ENCODE data around the gene CELF2.

The CELF2 gene

DNA sequence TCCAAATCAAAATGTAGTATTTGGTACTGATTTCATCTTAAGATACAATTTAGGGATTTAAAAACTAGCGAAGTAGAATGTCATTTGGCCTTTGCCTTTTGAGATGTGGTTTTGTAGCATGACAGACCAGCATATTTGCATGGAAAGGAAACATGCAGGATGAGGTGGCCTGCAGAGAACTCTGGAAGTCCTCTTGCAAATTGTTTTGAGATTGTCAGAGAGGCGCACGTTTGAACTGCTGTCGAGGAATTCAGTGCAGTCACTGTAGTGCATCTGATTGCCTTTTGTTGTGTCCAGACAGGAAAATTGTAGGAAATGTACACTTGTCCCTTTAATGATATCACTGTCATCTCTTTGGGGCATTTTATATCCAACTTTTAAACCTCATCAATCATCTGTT is 136.7 kb downstream of the CELF2 start:
- Histone ChIP-seq H3K9me3 (ENCODE audit: control insufficient read depth in 5 of 5, low read length in 5 of 5) (no peaks in the 10 kb centered on the region), H3K4me3 (ENCODE audit: low read depth in 1 of 5, low read length in 5 of 5) (no peak overlapping the region), H3K27ac (ENCODE audit: low read depth, low read length) (no peak overlapping the region), H3K9ac (ENCODE audit: low read length in 5 of 5) (no peak overlapping the region), H3K4me1 (ENCODE audit: control insufficient read depth in 5 of 5, insufficient read depth in 5 of 5, low read length in 5 of 5) (peaks cover 0 to 23% (median 13%) of the 10 kb centered on the region in 5 donors), H3K27me3 (ENCODE audit: control insufficient read depth in 5 of 5, insufficient read depth in 4 of 5, low read length in 5 of 5) (no peaks in the 10 kb centered on the region), H3K36me3 (ENCODE audit: control insufficient read depth in 5 of 5, insufficient read depth in 5 of 5, low read length in 5 of 5) (no peaks in the 10 kb centered on the region)

DNA sequence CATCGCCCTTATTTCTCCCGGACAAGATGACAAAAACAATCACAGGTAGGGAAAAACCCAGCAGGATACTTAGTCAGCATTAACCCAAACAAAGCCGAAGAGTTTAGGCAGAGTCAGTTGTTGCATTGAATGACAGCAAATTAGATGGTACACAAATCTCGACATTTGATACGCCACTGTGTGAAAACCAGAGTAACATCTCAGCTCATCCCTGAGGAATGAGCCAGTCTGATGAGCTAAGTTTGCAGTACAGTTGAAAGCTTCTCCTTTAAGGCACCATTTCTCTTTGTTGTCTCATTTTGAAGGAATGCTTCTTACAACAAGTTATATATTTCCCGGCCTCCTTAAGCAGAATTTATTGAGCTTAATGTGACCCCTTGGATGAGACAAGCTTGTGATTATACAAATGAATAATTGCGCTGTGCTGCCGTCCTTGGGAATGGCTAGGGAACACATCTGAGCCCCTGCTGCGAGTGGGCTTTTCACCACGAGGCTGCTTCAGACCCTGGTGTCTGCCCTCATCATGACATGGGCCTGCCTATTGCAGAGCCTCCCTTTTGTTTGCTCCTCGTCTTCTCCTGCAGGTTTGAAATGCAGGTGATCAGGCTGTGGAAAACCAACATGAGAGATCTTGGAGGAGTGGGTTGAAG is 137.3 kb downstream of the CELF2 start:
- H3K4me1 ChIP-seq (ENCODE audit: control insufficient read depth in 5 of 5, insufficient read depth in 5 of 5, low read length in 5 of 5): peaks cover 0 to 17% (median 10%) of the 10 kb centered on the region in 5 donors
- no peaks in the 10 kb centered on the region for H3K27me3 ChIP-seq (ENCODE audit: control insufficient read depth in 5 of 5, insufficient read depth in 4 of 5, low read length in 5 of 5)
- no peaks in the 10 kb centered on the region for H3K9me3 ChIP-seq (ENCODE audit: control insufficient read depth in 5 of 5, low read length in 5 of 5)
- H3K27ac ChIP-seq (ENCODE audit: low read depth, low read length): no peak overlapping the region
- no peaks in the 10 kb centered on the region for H3K36me3 ChIP-seq (ENCODE audit: control insufficient read depth in 5 of 5, insufficient read depth in 5 of 5, low read length in 5 of 5)
- H3K4me3 ChIP-seq (ENCODE audit: low read depth in 1 of 5, low read length in 5 of 5): no peak overlapping the region
- H3K9ac ChIP-seq (ENCODE audit: low read length in 5 of 5): no peak overlapping the region

- H3K9ac ChIP-seq (ENCODE audit: low read length in 5 of 5): no peak overlapping the region
- H3K4me1 ChIP-seq (ENCODE audit: control insufficient read depth in 5 of 5, insufficient read depth in 5 of 5, low read length in 5 of 5): peaks cover 0 to 8% (median 3%) of the 10 kb centered on the region in 5 donors
- no peak overlapping the region for H3K27ac ChIP-seq (ENCODE audit: low read depth, low read length)
- H3K36me3 ChIP-seq (ENCODE audit: control insufficient read depth in 5 of 5, insufficient read depth in 5 of 5, low read length in 5 of 5): no peaks in the 10 kb centered on the region
- no peaks in the 10 kb centered on the region for H3K9me3 ChIP-seq (ENCODE audit: control insufficient read depth in 5 of 5, low read length in 5 of 5)
- no peak overlapping the region for H3K4me3 ChIP-seq (ENCODE audit: low read depth in 1 of 5, low read length in 5 of 5)
- H3K27me3 ChIP-seq (ENCODE audit: control insufficient read depth in 5 of 5, insufficient read depth in 4 of 5, low read length in 5 of 5): no peaks in the 10 kb centered on the region
Observed at GRCh38 chr10:11156480-11156879, 138.8 kb downstream of the CELF2 start.

- Histone ChIP-seq H3K27me3 (ENCODE audit: control insufficient read depth in 5 of 5, insufficient read depth in 4 of 5, low read length in 5 of 5) (no peaks in the 10 kb centered on the region), H3K4me1 (ENCODE audit: control insufficient read depth in 5 of 5, insufficient read depth in 5 of 5, low read length in 5 of 5) (peaks cover 0 to 18% (median 8%) of the 10 kb centered on the region in 5 donors), H3K4me3 (ENCODE audit: low read depth in 1 of 5, low read length in 5 of 5) (no peak overlapping the region), H3K9me3 (ENCODE audit: control insufficient read depth in 5 of 5, low read length in 5 of 5) (peaks cover 0 to 6% (median 3%) of the 10 kb centered on the region in 5 donors), H3K36me3 (ENCODE audit: control insufficient read depth in 5 of 5, insufficient read depth in 5 of 5, low read length in 5 of 5) (no peaks in the 10 kb centered on the region), H3K27ac (ENCODE audit: low read depth, low read length) (no peak overlapping the region), H3K9ac (ENCODE audit: low read length in 5 of 5) (no peak overlapping the region)
Observed at GRCh38 chr10:11157292-11158076, 139.8 kb downstream of the CELF2 start.

- Histone ChIP-seq H3K4me1 (ENCODE audit: control insufficient read depth in 5 of 5, insufficient read depth in 5 of 5, low read length in 5 of 5) (peaks cover 0 to 19% (median 10%) of the 10 kb centered on the region in 5 donors), H3K9me3 (ENCODE audit: control insufficient read depth in 5 of 5, low read length in 5 of 5) (peaks cover 0 to 6% (median 3%) of the 10 kb centered on the region in 5 donors), H3K27ac (ENCODE audit: low read depth, low read length) (no peak overlapping the region), H3K9ac (ENCODE audit: low read length in 5 of 5) (no peak overlapping the region), H3K27me3 (ENCODE audit: control insufficient read depth in 5 of 5, insufficient read depth in 4 of 5, low read length in 5 of 5) (no peaks in the 10 kb centered on the region), H3K36me3 (ENCODE audit: control insufficient read depth in 5 of 5, insufficient read depth in 5 of 5, low read length in 5 of 5) (no peaks in the 10 kb centered on the region), H3K4me3 (ENCODE audit: low read depth in 1 of 5, low read length in 5 of 5) (no peak overlapping the region)
Observed at GRCh38 chr10:11158080-11158479, 140.4 kb downstream of the CELF2 start.

- Histone ChIP-seq H3K4me3 (ENCODE audit: low read depth in 1 of 5, low read length in 5 of 5) (no peak overlapping the region), H3K36me3 (ENCODE audit: control insufficient read depth in 5 of 5, insufficient read depth in 5 of 5, low read length in 5 of 5) (no peaks in the 10 kb centered on the region), H3K27me3 (ENCODE audit: control insufficient read depth in 5 of 5, insufficient read depth in 4 of 5, low read length in 5 of 5) (no peaks in the 10 kb centered on the region), H3K27ac (ENCODE audit: low read depth, low read length) (no peak overlapping the region), H3K4me1 (ENCODE audit: control insufficient read depth in 5 of 5, insufficient read depth in 5 of 5, low read length in 5 of 5) (peaks cover 0 to 30% (median 19%) of the 10 kb centered on the region in 5 donors), H3K9ac (ENCODE audit: low read length in 5 of 5) (no peak overlapping the region), H3K9me3 (ENCODE audit: control insufficient read depth in 5 of 5, low read length in 5 of 5) (peaks cover 0 to 6% (median 3%) of the 10 kb centered on the region in 5 donors)
Observed at GRCh38 chr10:11159543-11160215, 142.0 kb downstream of the CELF2 start.

- Histone ChIP-seq H3K9ac (ENCODE audit: low read length in 5 of 5) (no peak overlapping the region), H3K27ac (ENCODE audit: low read depth, low read length) (no peak overlapping the region), H3K27me3 (ENCODE audit: control insufficient read depth in 5 of 5, insufficient read depth in 4 of 5, low read length in 5 of 5) (no peaks in the 10 kb centered on the region), H3K9me3 (ENCODE audit: control insufficient read depth in 5 of 5, low read length in 5 of 5) (peaks cover 0 to 6% (median 3%) of the 10 kb centered on the region in 5 donors), H3K4me1 (ENCODE audit: control insufficient read depth in 5 of 5, insufficient read depth in 5 of 5, low read length in 5 of 5) (peaks cover 2 to 43% (median 31%) of the 10 kb centered on the region in 5 donors), H3K4me3 (ENCODE audit: low read depth in 1 of 5, low read length in 5 of 5) (no peak overlapping the region), H3K36me3 (ENCODE audit: control insufficient read depth in 5 of 5, insufficient read depth in 5 of 5, low read length in 5 of 5) (no peaks in the 10 kb centered on the region)
Observed at GRCh38 chr10:11161096-11161495, 143.4 kb downstream of the CELF2 start.

DNA sequence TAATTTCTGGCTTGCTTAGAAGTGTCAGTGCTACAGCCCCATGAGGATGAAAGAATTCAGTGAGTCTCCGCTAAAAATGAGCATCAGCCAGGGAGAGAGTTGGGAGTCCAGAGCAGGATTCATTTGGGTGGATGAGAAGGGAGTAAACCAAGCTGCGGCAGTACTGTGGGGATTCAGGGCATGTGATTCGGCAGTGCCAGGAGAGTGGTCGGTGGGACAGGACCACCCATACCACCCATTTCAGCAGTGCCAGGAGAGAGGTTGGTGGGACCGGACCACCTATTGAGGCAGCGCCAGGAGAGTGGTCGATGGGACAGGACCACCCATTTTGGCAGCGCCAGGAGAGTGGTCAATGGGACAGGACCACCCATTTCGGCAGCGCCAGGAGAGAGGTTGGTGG is 144.2 kb downstream of the CELF2 start:
- H3K9me3 ChIP-seq (ENCODE audit: control insufficient read depth in 5 of 5, low read length in 5 of 5): peaks cover 0 to 6% (median 3%) of the 10 kb centered on the region in 5 donors
- H3K36me3 ChIP-seq (ENCODE audit: control insufficient read depth in 5 of 5, insufficient read depth in 5 of 5, low read length in 5 of 5): no peaks in the 10 kb centered on the region
- H3K4me3 ChIP-seq (ENCODE audit: low read depth in 1 of 5, low read length in 5 of 5): no peak overlapping the region
- no peaks in the 10 kb centered on the region for H3K27me3 ChIP-seq (ENCODE audit: control insufficient read depth in 5 of 5, insufficient read depth in 4 of 5, low read length in 5 of 5)
- H3K27ac ChIP-seq (ENCODE audit: low read depth, low read length): no peak overlapping the region
- H3K4me1 ChIP-seq (ENCODE audit: control insufficient read depth in 5 of 5, insufficient read depth in 5 of 5, low read length in 5 of 5): peaks cover 4 to 46% (median 34%) of the 10 kb centered on the region in 5 donors
- H3K9ac ChIP-seq (ENCODE audit: low read length in 5 of 5): no peak overlapping the region

- Histone ChIP-seq H3K27ac (ENCODE audit: low read depth, low read length) (no peak overlapping the region), H3K36me3 (ENCODE audit: control insufficient read depth in 5 of 5, insufficient read depth in 5 of 5, low read length in 5 of 5) (no peaks in the 10 kb centered on the region), H3K9ac (ENCODE audit: low read length in 5 of 5) (no peak overlapping the region), H3K9me3 (ENCODE audit: control insufficient read depth in 5 of 5, low read length in 5 of 5) (peaks cover 0 to 6% (median 3%) of the 10 kb centered on the region in 5 donors), H3K4me3 (ENCODE audit: low read depth in 1 of 5, low read length in 5 of 5) (no peak overlapping the region), H3K4me1 (ENCODE audit: control insufficient read depth in 5 of 5, insufficient read depth in 5 of 5, low read length in 5 of 5) (peaks cover 4 to 51% (median 34%) of the 10 kb centered on the region in 5 donors), H3K27me3 (ENCODE audit: control insufficient read depth in 5 of 5, insufficient read depth in 4 of 5, low read length in 5 of 5) (no peaks in the 10 kb centered on the region)
Observed at GRCh38 chr10:11162828-11163599, 145.3 kb downstream of the CELF2 start.

All from subcutaneous abdominal adipose tissue (tissue), 5 donors.